Ectodermal cell (in vitro differentiated cells): ENCODE results near the gene MARCHF3.

Experiments used
- H3K27ac ChIP-seq: 2 replicates; pipeline ENCODE4 v1.7.0; 2013; ENCODE audit warnings: mild to moderate bottlenecking, low read depth, low read length; ENCODE audit not compliant: insufficient read depth, poor library complexity, severe bottlenecking
- H3K27me3 ChIP-seq: 2 replicates; pipeline ENCODE4 v1.7.0; 2013; ENCODE audit warnings: mild to moderate bottlenecking, low read length; ENCODE audit not compliant: insufficient read depth, control insufficient read depth, poor library complexity, severe bottlenecking
- H3K36me3 ChIP-seq: one replicate; pipeline ENCODE4 v1.7.0; 2013; ENCODE audit warnings: low read length; ENCODE audit not compliant: control insufficient read depth, insufficient read depth
- H3K4me1 ChIP-seq: one replicate; pipeline ENCODE4 v1.7.0; 2013; ENCODE audit warnings: low read length; ENCODE audit not compliant: control insufficient read depth, insufficient read depth
- H3K4me3 ChIP-seq: 2 replicates; pipeline ENCODE4 v1.7.0; 2013; ENCODE audit warnings: low read depth, low read length, control low read depth; ENCODE audit not compliant: insufficient read depth
- H3K9me3 ChIP-seq: 2 replicates; pipeline ENCODE4 v1.7.0; 2013; ENCODE audit warnings: mild to moderate bottlenecking, low read length, moderate library complexity; ENCODE audit not compliant: control insufficient read depth
- WGBS, 2 experiments: methylation state at CpG; one replicate each; pipeline ENCODE4 v1.1.7; 2013; ENCODE audit warnings: missing lambda C conversion rate in 2 of 2; 5-methylcytosine and 5-hydroxymethylcytosine counted together

The MARCHF3 gene

GRCh38 chr5:126881821-126882600 is 148.3 kb downstream of the MARCHF3 start:
- H3K36me3 ChIP-seq, result no peaks in the 10 kb centered on the region
- H3K27me3 ChIP-seq, result no peaks in the 10 kb centered on the region
- no peak overlapping the region for H3K4me3 ChIP-seq
- 91 to 96% methylated on average over 5 of the region's 5 CpGs for WGBS, 2 experiments
- no peak overlapping the region for H3K27ac ChIP-seq
- H3K9me3 ChIP-seq, result no peaks in the 10 kb centered on the region
- no peaks in the 10 kb centered on the region for H3K4me1 ChIP-seq

GRCh38 chr5:126878634-126879033 is 151.7 kb downstream of the MARCHF3 start:
- Histone ChIP-seq H3K4me1 (peaks cover 9% of the 10 kb centered on the region), H3K27me3 (no peaks in the 10 kb centered on the region), H3K9me3 (no peaks in the 10 kb centered on the region), H3K27ac (no peak overlapping the region), H3K36me3 (no peaks in the 10 kb centered on the region), H3K4me3 (no peak overlapping the region)
- WGBS, 2 experiments, result 90 to 97% methylated on average over 4 of the region's 4 CpGs

GRCh38 chr5:126878085-126878484 is 152.3 kb downstream of the MARCHF3 start:
- H3K4me1 ChIP-seq, result peaks cover 9% of the 10 kb centered on the region
- H3K27me3 ChIP-seq, result no peaks in the 10 kb centered on the region
- H3K27ac ChIP-seq, result no peak overlapping the region
- WGBS, 2 experiments, result 93 to 94% methylated on average over 13 of the region's 13 CpGs
- no peaks in the 10 kb centered on the region for H3K36me3 ChIP-seq
- H3K9me3 ChIP-seq, result no peaks in the 10 kb centered on the region
- no peak overlapping the region for H3K4me3 ChIP-seq

- Histone ChIP-seq H3K9me3 (no peaks in the 10 kb centered on the region), H3K27me3 (no peaks in the 10 kb centered on the region), H3K4me1 (peaks cover 9% of the 10 kb centered on the region), H3K27ac (no peak overlapping the region), H3K36me3 (no peaks in the 10 kb centered on the region), H3K4me3 (no peak overlapping the region)
- 90 to 94% methylated on average over 7 of the region's 7 CpGs for WGBS, 2 experiments
These were observed 152.8 kb downstream of the MARCHF3 start for GRCh38 chr5:126877602-126878001.

GRCh38 chr5:126875303-126875785 is 155.0 kb downstream of the MARCHF3 start:
- 70 to 76% methylated on average over 13 of the region's 13 CpGs for WGBS, 2 experiments
- H3K27ac ChIP-seq, result no peak overlapping the region
- H3K4me3 ChIP-seq, result no peak overlapping the region

GRCh38 chr5:126872561-126873354 is 157.6 kb downstream of the MARCHF3 start:
- Histone ChIP-seq H3K27me3 (no peaks in the 10 kb centered on the region), H3K36me3 (no peaks in the 10 kb centered on the region), H3K9me3 (no peaks in the 10 kb centered on the region), H3K27ac (no peak overlapping the region), H3K4me1 (peaks cover 9% of the 10 kb centered on the region), H3K4me3 (no peak overlapping the region)
- 93 to 95% methylated on average over 11 of the region's 11 CpGs for WGBS, 2 experiments

More at GRCh38 chr5:126875303-126875785, 155.0 kb downstream of the MARCHF3 start:
- Histone ChIP-seq H3K27me3 (no peaks in the 10 kb centered on the region), H3K9me3 (no peaks in the 10 kb centered on the region), H3K4me1 (peaks cover 9% of the 10 kb centered on the region), H3K36me3 (no peaks in the 10 kb centered on the region)

- WGBS, 2 experiments, result 89 to 92% methylated on average over 6 of the region's 6 CpGs
- Histone ChIP-seq H3K9me3 (no peaks in the 10 kb centered on the region), H3K27me3 (no peaks in the 10 kb centered on the region), H3K4me3 (no peak overlapping the region), H3K36me3 (no peaks in the 10 kb centered on the region), H3K27ac (no peak overlapping the region), H3K4me1 (peaks cover 9% of the 10 kb centered on the region)
These were observed 158.9 kb downstream of the MARCHF3 start for GRCh38 chr5:126871441-126871840.

- Histone ChIP-seq H3K4me1 (no peaks in the 10 kb centered on the region), H3K27me3 (no peaks in the 10 kb centered on the region), H3K4me3 (peak overlapping the region; percentile 25), H3K36me3 (no peaks in the 10 kb centered on the region), H3K27ac (peak overlapping the region; percentile 19), H3K9me3 (no peaks in the 10 kb centered on the region)
- 13 to 18% methylated on average over 22 of the region's 22 CpGs for WGBS, 2 experiments
These were observed 161.3 kb downstream of the MARCHF3 start for GRCh38 chr5:126869005-126869451.

- H3K27ac ChIP-seq, result no peak overlapping the region
- no peaks in the 10 kb centered on the region for H3K4me1 ChIP-seq
- H3K36me3 ChIP-seq, result no peaks in the 10 kb centered on the region
- no peaks in the 10 kb centered on the region for H3K9me3 ChIP-seq
- no peaks in the 10 kb centered on the region for H3K27me3 ChIP-seq
- WGBS, 2 experiments, result 85 to 86% methylated on average over 11 of the region's 11 CpGs
- H3K4me3 ChIP-seq, result peak overlapping the region; percentile 25
These were observed 161.9 kb downstream of the MARCHF3 start for GRCh38 chr5:126868338-126869004.
